ENCODE data around the gene NRL.

Gene NRL

GRCh38 chr14:24093207-24093900 is 21.4 kb downstream of the NRL start:
- no peak for DNase-seq (ENCODE audit: insufficient read length, low spot score)
- no peak for FAIRE-seq
- no peak for TF ChIP-seq CTCF (IDR thresholded peaks at IDR 0.05; ENCODE audit: insufficient read depth, missing control alignments)

- DNase-seq (ENCODE audit: insufficient read length, low spot score) (no peak), FAIRE-seq (no peak)
- TF ChIP-seq CTCF (IDR thresholded peaks at IDR 0.05; ENCODE audit: insufficient read depth, missing control alignments): no peak
These were observed 22.1 kb downstream of the NRL start for GRCh38 chr14:24092505-24093206.

GRCh38 chr14:24092110-24092504 is 22.6 kb downstream of the NRL start:
- DNase-seq (ENCODE audit: insufficient read length, low spot score) (no peak), FAIRE-seq (no peak)
- no peak for TF ChIP-seq CTCF (IDR thresholded peaks at IDR 0.05; ENCODE audit: insufficient read depth, missing control alignments)

GRCh38 chr14:24089890-24090289 is 24.9 kb downstream of the NRL start:
- no peak for TF ChIP-seq CTCF (IDR thresholded peaks at IDR 0.05; ENCODE audit: insufficient read depth, missing control alignments)
- no peak for FAIRE-seq
- no peak for DNase-seq (ENCODE audit: insufficient read length, low spot score)

- TF ChIP-seq CTCF (IDR thresholded peaks at IDR 0.05; ENCODE audit: insufficient read depth, missing control alignments): no peak
- DNase-seq (ENCODE audit: insufficient read length, low spot score) (no peak), FAIRE-seq (no peak)
These were observed 26.7 kb downstream of the NRL start for GRCh38 chr14:24088095-24088494.

GRCh38 chr14:24087004-24087403 is 27.7 kb downstream of the NRL start:
- FAIRE-seq: no peak
- TF ChIP-seq CTCF (IDR thresholded peaks at IDR 0.05; ENCODE audit: insufficient read depth, missing control alignments): no peak
- no peak for DNase-seq (ENCODE audit: insufficient read length, low spot score)

All from D721Med (cell line).